Kidney (tissue), 14 donors: ENCODE measurements around the gene GALNT12. TPM values are rescaled to one million over a fixed set of nuclear protein-coding genes. Genes with fewer than 3 reads are reported as not detected.

Source experiments
- DNase-seq, 5 donors: peaks; one replicate each; pipeline ENCODE4 v3.0.0-alpha.2; 2013 to 2020
- FAIRE-seq: peaks from 2 replicates; lab custom pipeline; 2012; peaks lifted over from hg19 to GRCh38; lab: Jason Lieb, UNC
- H3K27ac ChIP-seq, 2 donors: one replicate each; pipeline ENCODE4 v1.7.0; 2013; ENCODE audit warnings: low read depth in 2 of 2, low read length in 2 of 2, inconsistent platforms in 1 of 2
- H3K27me3 ChIP-seq: one replicate; pipeline ENCODE4 v1.7.1; 2013; ENCODE audit warnings: low read length, inconsistent platforms; ENCODE audit not compliant: control insufficient read depth, insufficient read depth
- H3K36me3 ChIP-seq, 3 donors: one replicate each; pipeline versions ENCODE4 v1.7.0 to v1.7.1; 2013; ENCODE audit warnings: low read length in 3 of 3, control low read depth in 1 of 3, inconsistent platforms in 1 of 3; ENCODE audit not compliant: insufficient read depth in 3 of 3, control insufficient read depth in 2 of 3
- H3K4me1 ChIP-seq, 3 donors: one replicate each; pipeline versions ENCODE4 v1.7.0 to v1.7.1; 2013; ENCODE audit warnings: low read length in 3 of 3, inconsistent platforms in 1 of 3, low read depth in 1 of 3; ENCODE audit not compliant: control insufficient read depth in 2 of 3, insufficient read depth in 2 of 3
- H3K4me3 ChIP-seq, 3 donors: one replicate each; pipeline versions ENCODE4 v1.7.0 to v1.8.1; 2013; ENCODE audit warnings: low read length in 3 of 3, control low read depth in 1 of 3, inconsistent platforms in 1 of 3
- H3K9ac ChIP-seq, 3 donors: one replicate each; pipeline versions ENCODE4 v1.7.0 to v1.7.1; 2013; ENCODE audit warnings: low read length in 3 of 3, control low read depth in 1 of 3, inconsistent platforms in 1 of 3
- H3K9me3 ChIP-seq, 3 donors: one replicate each; pipeline versions ENCODE4 v1.7.0 to v1.7.1; 2013; ENCODE audit warnings: low read length in 3 of 3, control low read depth in 1 of 3, inconsistent platforms in 1 of 3; ENCODE audit not compliant: control insufficient read depth in 2 of 3, insufficient read depth in 1 of 3
- intact Hi-C: fragments of 100-400 bp; cut with DNase I; formaldehyde crosslinking; loops from one replicate; pipeline ENCODE4 v1.11.1; 2022
- polyA plus RNA-seq: library from polyadenylated mRNA; stranded (reverse); fragments of 350-450 nt; fragmentation: Illumina TruSeq; extraction: RNeasy Lipid Tissue Mini Kit (QIAGEN cat#74804); gene quantifications from one replicate; pipeline ENCODE4 v1.2.3, GENCODE V29; 2014; ENCODE audit warnings: low read depth, low replicate concordance; ENCODE audit not compliant: insufficient read depth
- total RNA-seq: library from RNA; stranded (reverse); fragmentation: NEBNext Ultra II Directional; extraction: Animal tissue kit (Norgen Biotek cat#: 25700); gene quantifications from one replicate; pipeline ENCODE4 v1.2.1, GENCODE V29; 2021
- TF ChIP-seq, protein P1 (sequence below): IDR thresholded peaks from 3 replicates; pipeline ENCODE4 v1.5.1; 2012; ENCODE audit warnings: mild to moderate bottlenecking, moderate library complexity, borderline replicate concordance; ENCODE audit not compliant: insufficient read depth; ENCODE audit errors: extremely low read depth
- donor health status: control.
- donor health status: control.
- donor health status: control.
- donor health status: control.
- donor health status: control.
- donor health status: DM: yes; HTN: yes; CAD: no.
- donor health status: Normal renal cell carcinoma (clear cell type).

Gene GALNT12
- total and polyA plus RNA-seq, 2 donors from 2014 or later, result 3.6 to 10.8 TPM

DNA sequence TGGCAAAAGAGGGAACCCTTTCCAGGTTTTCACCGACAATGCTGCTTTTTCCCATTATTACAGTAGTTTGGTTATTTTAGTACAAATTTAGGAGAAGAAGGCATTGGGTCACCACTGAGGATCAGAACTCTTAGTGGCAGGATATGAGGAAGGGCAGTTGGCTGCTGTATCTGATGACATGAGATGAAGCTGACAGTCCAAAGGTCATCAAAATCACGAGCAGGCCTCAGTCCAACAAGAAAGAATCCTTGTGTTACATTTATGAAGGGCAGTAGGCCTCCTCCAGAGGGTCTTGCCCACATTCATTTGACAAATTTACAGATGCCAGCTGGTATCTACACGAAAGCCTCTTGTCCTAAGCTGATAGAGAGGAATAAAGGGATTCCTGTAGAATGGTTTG is 86.7 kb downstream of the GALNT12 start:
- H3K36me3 ChIP-seq, result no peaks in the 10 kb centered on the region
- no peaks in the 10 kb centered on the region for H3K27me3 ChIP-seq
- no peak for FAIRE-seq
- intact Hi-C loops, result no loop called here
- H3K4me1 ChIP-seq, result no peaks in the 10 kb centered on the region
- no peak overlapping the region for H3K9ac ChIP-seq
- no peak overlapping the region for H3K4me3 ChIP-seq
- H3K9me3 ChIP-seq, result no peaks in the 10 kb centered on the region
- TF ChIP-seq, protein P1, sequence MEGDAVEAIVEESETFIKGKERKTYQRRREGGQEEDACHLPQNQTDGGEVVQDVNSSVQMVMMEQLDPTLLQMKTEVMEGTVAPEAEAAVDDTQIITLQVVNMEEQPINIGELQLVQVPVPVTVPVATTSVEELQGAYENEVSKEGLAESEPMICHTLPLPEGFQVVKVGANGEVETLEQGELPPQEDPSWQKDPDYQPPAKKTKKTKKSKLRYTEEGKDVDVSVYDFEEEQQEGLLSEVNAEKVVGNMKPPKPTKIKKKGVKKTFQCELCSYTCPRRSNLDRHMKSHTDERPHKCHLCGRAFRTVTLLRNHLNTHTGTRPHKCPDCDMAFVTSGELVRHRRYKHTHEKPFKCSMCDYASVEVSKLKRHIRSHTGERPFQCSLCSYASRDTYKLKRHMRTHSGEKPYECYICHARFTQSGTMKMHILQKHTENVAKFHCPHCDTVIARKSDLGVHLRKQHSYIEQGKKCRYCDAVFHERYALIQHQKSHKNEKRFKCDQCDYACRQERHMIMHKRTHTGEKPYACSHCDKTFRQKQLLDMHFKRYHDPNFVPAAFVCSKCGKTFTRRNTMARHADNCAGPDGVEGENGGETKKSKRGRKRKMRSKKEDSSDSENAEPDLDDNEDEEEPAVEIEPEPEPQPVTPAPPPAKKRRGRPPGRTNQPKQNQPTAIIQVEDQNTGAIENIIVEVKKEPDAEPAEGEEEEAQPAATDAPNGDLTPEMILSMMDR, result no peak
- DNase-seq, result no peak
- H3K27ac ChIP-seq, result no peak overlapping the region

DNA sequence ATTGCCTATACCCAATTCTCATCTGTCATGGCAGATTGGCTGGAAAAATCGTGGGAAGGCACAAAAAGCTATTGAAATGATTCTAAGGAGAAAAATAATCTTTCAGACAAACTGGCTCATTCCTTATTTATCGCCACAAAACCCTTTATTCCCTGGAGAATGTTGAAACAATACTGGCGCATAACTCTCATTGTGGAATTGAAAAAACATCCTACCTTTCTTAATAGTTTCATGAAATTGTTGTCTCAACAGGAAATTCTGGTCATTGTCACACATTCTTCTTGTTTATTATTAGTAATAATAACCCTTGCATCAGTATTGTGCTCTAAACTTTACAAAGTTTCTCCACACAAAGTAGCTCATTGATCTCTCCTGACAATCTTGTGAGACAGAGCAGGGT is 87.3 kb downstream of the GALNT12 start:
- intact Hi-C loops, result no loop called here
- Histone ChIP-seq H3K36me3 (no peaks in the 10 kb centered on the region), H3K27ac (no peak overlapping the region), H3K4me3 (no peak overlapping the region), H3K9ac (no peak overlapping the region), H3K9me3 (no peaks in the 10 kb centered on the region), H3K27me3 (no peaks in the 10 kb centered on the region), H3K4me1 (peaks cover 0 to 2% (median 0%) of the 10 kb centered on the region in 3 donors)
- TF ChIP-seq, protein P1, result no peak
- FAIRE-seq (no peak), DNase-seq (no peak)

DNA sequence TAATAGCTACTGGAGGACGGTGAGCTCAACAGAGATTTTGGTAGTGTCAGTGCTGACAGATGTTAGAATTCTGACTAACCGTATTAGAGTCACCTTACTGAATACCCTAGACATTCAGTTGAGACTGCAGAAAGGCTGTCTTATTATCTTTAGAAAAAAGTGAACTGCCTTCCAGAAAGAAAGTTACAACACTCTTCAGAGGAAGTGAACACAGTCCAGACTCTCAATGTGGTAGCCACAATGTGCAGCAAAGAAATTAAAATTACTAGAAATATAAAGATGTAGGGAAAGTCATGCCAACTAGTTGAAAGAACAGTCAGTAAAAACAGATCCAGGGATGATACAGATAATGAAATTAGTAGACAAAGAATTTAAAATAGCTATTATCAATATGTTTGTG is 89.2 kb downstream of the GALNT12 start:
- TF ChIP-seq, protein P1, result no peak

DNA sequence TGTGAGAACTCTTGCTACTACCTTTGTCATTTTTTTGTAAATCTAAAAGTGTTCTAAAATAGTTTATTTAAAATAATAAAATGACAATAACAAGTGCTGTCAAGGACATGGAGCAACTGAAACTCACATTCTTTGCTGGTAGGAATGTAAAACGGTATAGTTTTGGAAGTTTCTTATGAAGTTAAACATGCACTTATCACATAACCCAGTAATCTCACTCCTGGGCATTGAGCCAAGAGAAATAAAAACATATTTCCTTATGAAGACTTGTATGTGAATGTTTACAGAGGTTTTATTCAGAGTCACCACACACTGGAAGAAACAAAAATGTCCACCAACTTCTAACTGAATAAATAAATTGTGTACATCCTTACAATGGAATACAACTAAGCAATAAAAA is 90.3 kb downstream of the GALNT12 start:
- DNase-seq (no peak), FAIRE-seq (no peak)
- Histone ChIP-seq H3K27ac (no peak overlapping the region), H3K9ac (no peak overlapping the region), H3K27me3 (no peaks in the 10 kb centered on the region), H3K9me3 (no peaks in the 10 kb centered on the region), H3K36me3 (no peaks in the 10 kb centered on the region), H3K4me3 (no peak overlapping the region), H3K4me1 (peaks cover 0 to 2% (median 0%) of the 10 kb centered on the region in 3 donors)
- TF ChIP-seq, protein P1, result no peak
- intact Hi-C loops, result no loop called here

More for the DNA sequence above, 89.2 kb downstream of the GALNT12 start:
- intact Hi-C loops, result no loop called here
- Histone ChIP-seq H3K9ac (no peak overlapping the region), H3K27me3 (no peaks in the 10 kb centered on the region), H3K9me3 (no peaks in the 10 kb centered on the region), H3K27ac (no peak overlapping the region), H3K4me1 (peaks cover 0 to 2% (median 0%) of the 10 kb centered on the region in 3 donors), H3K36me3 (no peaks in the 10 kb centered on the region), H3K4me3 (no peak overlapping the region)
- FAIRE-seq (no peak), DNase-seq (no peak)
